ENCODE measurements around the gene HECW1. TPM values are rescaled to one million over a fixed set of nuclear protein-coding genes. Genes with fewer than 3 reads are reported as not detected.

HECW1 gene
- total RNA-seq, 1 donor = 2.9 TPM

DNA sequence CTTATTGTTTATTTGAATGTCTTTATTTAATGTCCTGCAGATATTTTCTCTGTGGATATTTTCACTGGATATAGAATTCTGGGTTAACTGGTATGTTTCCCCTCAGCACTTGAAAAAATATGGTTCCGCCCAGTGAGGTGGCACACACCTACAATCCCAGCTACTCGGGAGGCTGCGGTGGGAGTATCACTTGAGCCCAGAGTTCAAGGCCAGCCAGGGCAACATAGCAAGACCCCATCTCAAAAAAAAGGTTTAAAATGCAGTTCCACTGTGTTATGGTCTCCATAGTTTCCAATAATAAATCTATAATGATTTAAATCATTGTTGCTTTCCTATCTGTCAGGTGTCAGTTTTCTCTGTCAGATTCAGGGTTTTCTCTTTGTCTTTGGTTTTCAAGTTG, 305.0 kb downstream of the HECW1 start:
- no peak overlapping the region for H3K4me2 ChIP-seq (ENCODE audit: insufficient read depth, low read length)
- H3K4me1 ChIP-seq (ENCODE audit: insufficient read depth, low read length) = no peaks in the 10 kb centered on the region
- TF ChIP-seq, protein P1, sequence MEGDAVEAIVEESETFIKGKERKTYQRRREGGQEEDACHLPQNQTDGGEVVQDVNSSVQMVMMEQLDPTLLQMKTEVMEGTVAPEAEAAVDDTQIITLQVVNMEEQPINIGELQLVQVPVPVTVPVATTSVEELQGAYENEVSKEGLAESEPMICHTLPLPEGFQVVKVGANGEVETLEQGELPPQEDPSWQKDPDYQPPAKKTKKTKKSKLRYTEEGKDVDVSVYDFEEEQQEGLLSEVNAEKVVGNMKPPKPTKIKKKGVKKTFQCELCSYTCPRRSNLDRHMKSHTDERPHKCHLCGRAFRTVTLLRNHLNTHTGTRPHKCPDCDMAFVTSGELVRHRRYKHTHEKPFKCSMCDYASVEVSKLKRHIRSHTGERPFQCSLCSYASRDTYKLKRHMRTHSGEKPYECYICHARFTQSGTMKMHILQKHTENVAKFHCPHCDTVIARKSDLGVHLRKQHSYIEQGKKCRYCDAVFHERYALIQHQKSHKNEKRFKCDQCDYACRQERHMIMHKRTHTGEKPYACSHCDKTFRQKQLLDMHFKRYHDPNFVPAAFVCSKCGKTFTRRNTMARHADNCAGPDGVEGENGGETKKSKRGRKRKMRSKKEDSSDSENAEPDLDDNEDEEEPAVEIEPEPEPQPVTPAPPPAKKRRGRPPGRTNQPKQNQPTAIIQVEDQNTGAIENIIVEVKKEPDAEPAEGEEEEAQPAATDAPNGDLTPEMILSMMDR (IDR thresholded peaks at IDR 0.05; ENCODE audit: extremely low read depth, low read depth, low read length) = no peak
- H3K27me3 ChIP-seq (ENCODE audit: insufficient read depth, low read length) = peaks cover 5% of the 10 kb centered on the region
- H3K79me2 ChIP-seq (ENCODE audit: insufficient read depth, low read length) = no peaks in the 10 kb centered on the region
- H2AFZ ChIP-seq (ENCODE audit: low read length) = no peak overlapping the region
- H3K4me3 ChIP-seq (ENCODE audit: insufficient read depth, low read length) = no peak overlapping the region
- no peaks in the 10 kb centered on the region for H3K9me3 ChIP-seq (ENCODE audit: low read depth, low read length)
- H4K20me1 ChIP-seq (ENCODE audit: insufficient read depth, low read length) = no peaks in the 10 kb centered on the region
- no peak for DNase-seq (ENCODE audit: insufficient read length, low spot score, missing footprints)
- H3K27ac ChIP-seq (ENCODE audit: low read depth, low read length) = no peak overlapping the region
- H3K36me3 ChIP-seq (ENCODE audit: insufficient read depth, low read length) = no peaks in the 10 kb centered on the region

GRCh38 chr7:43430411-43430810, 318.0 kb downstream of the HECW1 start:
- H3K4me1 ChIP-seq (ENCODE audit: insufficient read depth, low read length) = no peaks in the 10 kb centered on the region
- H3K27me3 ChIP-seq (ENCODE audit: insufficient read depth, low read length) = no peaks in the 10 kb centered on the region
- no peak overlapping the region for H3K4me2 ChIP-seq (ENCODE audit: insufficient read depth, low read length)
- TF ChIP-seq, protein P1 (IDR thresholded peaks at IDR 0.05; ENCODE audit: extremely low read depth, low read depth, low read length) = no peak
- H3K36me3 ChIP-seq (ENCODE audit: insufficient read depth, low read length) = no peaks in the 10 kb centered on the region
- no peak overlapping the region for H3K27ac ChIP-seq (ENCODE audit: low read depth, low read length)
- no peaks in the 10 kb centered on the region for H4K20me1 ChIP-seq (ENCODE audit: insufficient read depth, low read length)
- peak overlapping the region; percentile 36 for H2AFZ ChIP-seq (ENCODE audit: low read length)
- no peak overlapping the region for H3K4me3 ChIP-seq (ENCODE audit: insufficient read depth, low read length)
- H3K79me2 ChIP-seq (ENCODE audit: insufficient read depth, low read length) = no peaks in the 10 kb centered on the region
- no peak for DNase-seq (ENCODE audit: insufficient read length, low spot score, missing footprints)
- no peaks in the 10 kb centered on the region for H3K9me3 ChIP-seq (ENCODE audit: low read depth, low read length)

DNA sequence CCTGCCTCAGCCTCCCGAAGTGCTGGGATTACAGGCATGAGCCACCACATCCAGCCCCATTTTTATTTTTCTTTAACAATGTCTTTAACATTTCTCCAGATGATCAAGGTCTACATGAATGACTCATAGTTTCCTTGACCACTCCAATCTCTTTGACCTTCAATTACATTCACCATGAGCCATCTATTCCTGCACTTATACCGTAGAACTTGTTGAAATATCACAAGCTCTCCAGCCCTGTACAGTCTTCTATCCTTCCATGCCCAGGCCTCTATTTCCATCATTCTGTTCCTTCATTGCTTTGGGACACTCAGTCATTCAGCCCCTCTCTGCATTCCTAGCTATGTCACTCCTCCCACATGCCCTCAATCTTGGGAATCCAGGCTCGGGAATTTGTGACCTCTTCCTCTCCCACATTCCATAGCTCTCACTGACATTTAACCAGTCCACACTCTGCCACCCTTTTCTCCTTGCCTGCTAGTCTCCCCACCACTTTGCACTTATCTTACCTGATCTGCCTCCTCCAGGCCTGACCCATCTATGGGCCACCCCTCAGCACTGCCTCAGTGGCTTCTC, 318.7 kb downstream of the HECW1 start:
- Histone ChIP-seq H3K4me2 (ENCODE audit: insufficient read depth, low read length) (no peak overlapping the region), H3K9me3 (ENCODE audit: low read depth, low read length) (no peaks in the 10 kb centered on the region), H3K27ac (ENCODE audit: low read depth, low read length) (no peak overlapping the region), H2AFZ (ENCODE audit: low read length) (no peak overlapping the region), H3K4me1 (ENCODE audit: insufficient read depth, low read length) (no peaks in the 10 kb centered on the region), H3K27me3 (ENCODE audit: insufficient read depth, low read length) (no peaks in the 10 kb centered on the region), H3K79me2 (ENCODE audit: insufficient read depth, low read length) (no peaks in the 10 kb centered on the region), H3K4me3 (ENCODE audit: insufficient read depth, low read length) (no peak overlapping the region), H4K20me1 (ENCODE audit: insufficient read depth, low read length) (no peaks in the 10 kb centered on the region), H3K36me3 (ENCODE audit: insufficient read depth, low read length) (no peaks in the 10 kb centered on the region)
- DNase-seq (ENCODE audit: insufficient read length, low spot score, missing footprints) = no peak
- TF ChIP-seq, protein P1 (IDR thresholded peaks at IDR 0.05; ENCODE audit: extremely low read depth, low read depth, low read length) = no peak

DNA sequence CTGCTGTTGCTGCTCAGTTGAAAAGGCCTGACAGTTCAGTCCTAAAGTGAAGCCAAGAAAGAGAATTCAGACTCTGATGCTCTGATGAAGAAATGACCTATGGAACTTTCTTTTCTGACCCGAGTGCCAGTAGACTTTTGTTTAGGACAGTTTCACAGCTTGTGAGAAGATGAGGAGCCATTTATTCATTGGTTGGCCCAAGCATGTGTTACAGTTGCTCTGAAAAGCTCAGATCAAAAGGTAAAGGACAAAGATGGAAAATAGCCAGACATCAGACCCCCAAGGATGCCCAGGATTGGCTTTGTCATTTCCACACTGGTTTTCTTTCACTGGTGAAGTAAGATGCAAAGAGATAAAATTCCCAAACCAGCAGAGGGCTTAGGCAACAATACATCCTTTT, 321.2 kb downstream of the HECW1 start:
- Histone ChIP-seq H4K20me1 (ENCODE audit: insufficient read depth, low read length) (no peaks in the 10 kb centered on the region), H3K4me3 (ENCODE audit: insufficient read depth, low read length) (no peak overlapping the region), H3K27me3 (ENCODE audit: insufficient read depth, low read length) (no peaks in the 10 kb centered on the region), H3K27ac (ENCODE audit: low read depth, low read length) (no peak overlapping the region), H3K9me3 (ENCODE audit: low read depth, low read length) (no peaks in the 10 kb centered on the region), H3K36me3 (ENCODE audit: insufficient read depth, low read length) (no peaks in the 10 kb centered on the region), H2AFZ (ENCODE audit: low read length) (no peak overlapping the region), H3K4me1 (ENCODE audit: insufficient read depth, low read length) (no peaks in the 10 kb centered on the region), H3K4me2 (ENCODE audit: insufficient read depth, low read length) (no peak overlapping the region), H3K79me2 (ENCODE audit: insufficient read depth, low read length) (no peaks in the 10 kb centered on the region)
- DNase-seq (ENCODE audit: insufficient read length, low spot score, missing footprints) = no peak
- TF ChIP-seq, protein P1 (IDR thresholded peaks at IDR 0.05; ENCODE audit: extremely low read depth, low read depth, low read length) = no peak
